GM13977 (cell line): ENCODE data around the gene DNAAF3.
"Not testable (repeated sequence)": the region's sequence is repeated elsewhere in the genome, so short reads cannot be mapped to it uniquely, and the experiment has no call there.

ENCODE experiments used
- DNase-seq: peaks from one replicate; pipeline ENCODE4 v3.0.0; 2012; ENCODE audit warnings: low spot score
- CTCF ChIP-seq: IDR thresholded peaks from 2 replicates; pipeline ENCODE4 v1.5.1; 2012; ENCODE audit warnings: mild to moderate bottlenecking, control low read depth; ENCODE audit not compliant: insufficient read depth; ENCODE audit errors: extremely low read depth, missing control alignments
- in situ Hi-C: fragments of 300-500 bp; cut with MboI; formaldehyde crosslinking; loops from one replicate; pipeline ENCODE4 v1.12.0; 2022; ENCODE audit warnings: low sequenced_read_pairs, low pct_unique_long_range_greater_than_20kb, mixed read lengths, inconsistent platforms; ENCODE audit not compliant: unreplicated experiment

DNAAF3 gene

GRCh38 chr19:55202199-55202598 lies 35.8 kb upstream of the DNAAF3 start:
- DNase-seq, in situ Hi-C loops: not testable (repeated sequence)
- peak; percentile 14 for TF ChIP-seq CTCF

DNA sequence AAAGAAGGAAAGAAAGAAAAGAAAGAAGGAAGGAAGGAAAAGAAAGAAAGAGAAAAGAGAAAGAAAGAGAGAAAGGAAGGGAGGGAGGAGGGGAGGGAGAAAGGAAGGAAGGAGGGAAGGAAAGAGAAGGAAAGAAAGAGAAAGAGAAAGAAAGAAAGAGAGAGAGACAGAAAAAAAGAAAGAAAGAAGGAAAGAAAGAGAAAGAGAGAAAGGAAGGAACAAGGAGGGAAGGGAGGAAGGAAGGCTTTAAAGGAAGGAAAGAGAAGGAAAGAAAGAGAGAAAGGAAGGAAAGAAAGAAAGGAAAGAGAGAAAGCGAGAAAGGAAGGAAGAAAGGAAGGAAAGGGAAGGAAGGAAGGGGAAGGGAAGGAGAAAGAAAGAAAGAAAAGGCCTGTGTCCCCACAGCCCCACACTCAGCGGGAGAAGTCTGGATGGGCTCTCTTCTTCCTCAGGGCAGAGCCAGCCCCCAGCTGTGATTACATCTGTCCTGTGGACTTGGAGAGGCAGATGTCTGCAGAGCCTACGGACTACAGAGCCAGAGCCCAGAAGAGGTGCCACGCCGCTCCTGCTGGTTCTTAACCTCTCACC lies 33.3 kb upstream of the DNAAF3 start:
- in situ Hi-C loops = no loop called here
- no peak for TF ChIP-seq CTCF
- no peak for DNase-seq

- DNase-seq = no peak
- TF ChIP-seq CTCF = no peak
- in situ Hi-C loops = no loop called here
Measured at GRCh38 chr19:55198651-55199050, 32.2 kb upstream of the DNAAF3 start.

DNA sequence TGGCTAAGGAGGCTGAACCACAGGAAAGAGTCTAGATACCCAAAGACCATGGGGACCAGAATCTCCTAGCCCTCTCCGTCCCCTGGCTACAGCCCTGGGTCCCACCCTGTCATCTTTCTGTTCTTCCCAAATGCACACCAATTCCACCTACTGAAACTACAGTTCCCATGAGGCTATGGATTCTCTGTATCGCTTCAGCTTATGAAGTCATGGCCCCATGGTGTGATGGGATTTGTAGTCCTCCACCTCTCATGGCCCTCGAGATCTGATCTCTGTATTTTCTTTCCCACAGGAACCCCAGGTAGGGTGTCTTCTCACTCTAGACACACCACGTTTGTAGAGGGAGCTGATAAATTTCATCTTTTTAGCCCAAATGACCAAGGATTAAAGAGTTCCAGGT lies 31.1 kb upstream of the DNAAF3 start:
- no peak for TF ChIP-seq CTCF
- DNase-seq = no peak
- in situ Hi-C loops = no loop called here

DNA sequence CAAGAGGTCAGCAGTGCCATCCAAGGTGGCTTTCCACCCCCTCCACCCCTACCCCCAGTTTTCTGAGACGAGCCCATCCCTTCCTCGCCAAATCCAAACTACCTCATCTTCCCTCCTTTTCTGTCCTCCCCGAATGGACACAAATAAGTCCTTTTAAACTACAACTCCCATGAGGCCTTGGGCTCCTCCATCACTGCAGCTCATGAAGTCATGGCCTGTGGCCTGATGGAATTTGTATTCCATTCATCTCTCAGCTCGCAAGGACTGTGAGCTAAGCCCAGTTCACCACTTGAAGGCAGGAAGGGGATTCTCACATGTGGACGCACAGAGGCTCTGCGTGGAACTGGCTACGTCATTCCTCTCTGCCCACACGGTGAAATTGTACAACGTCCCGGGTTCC lies 30.4 kb upstream of the DNAAF3 start:
- no peak for TF ChIP-seq CTCF
- DNase-seq = no peak
- in situ Hi-C loops = no loop called here

- TF ChIP-seq CTCF = no peak
- in situ Hi-C loops = no loop called here
- no peak for DNase-seq
Measured at GRCh38 chr19:55193481-55193880, 27.1 kb upstream of the DNAAF3 start.

- DNase-seq = no peak
- in situ Hi-C loops = no loop called here
- TF ChIP-seq CTCF = no peak
Measured at GRCh38 chr19:55189403-55189835, 23.0 kb upstream of the DNAAF3 start.
